HepG2 (cell line): ENCODE measurements around the gene UNC5CL.

Experiments
- CTCF ChIP-seq: sonication (generic); formaldehyde crosslinking; IDR thresholded peaks from 2 replicates; pipeline ENCODE4 v1.5.0; 2020; ENCODE audit warnings: mild to moderate bottlenecking, missing genetic modification reagents, moderate library complexity
- ELF3 ChIP-seq: IDR thresholded peaks from 2 replicates; pipeline ENCODE4 v1.6.1; 2016; ENCODE audit warnings: missing genetic modification reagents, missing compliant biosample characterization
- ESRRA ChIP-seq: sonication (generic); formaldehyde crosslinking; IDR thresholded peaks from 2 replicates; pipeline ENCODE4 v1.5.1; 2020; ENCODE audit warnings: mild to moderate bottlenecking, low read depth, missing genetic modification reagents
- LCORL ChIP-seq, 2 experiments: fragments of 450-650 bp in 1 of 2; sonication (generic) in 1 of 2; formaldehyde crosslinking in 1 of 2; IDR thresholded peaks; 2 replicates each; pipeline versions ENCODE4 v1.5.0 to v1.6.1; 2017 to 2020; ENCODE audit warnings: antibody characterized with exemption in 1 of 2, missing genetic modification reagents in 1 of 2
- POLR2A ChIP-seq, 2 experiments: IDR thresholded peaks; 2 replicates each; pipeline ENCODE4 v1.6.1; 2011; ENCODE audit warnings: low read depth in 2 of 2, low read length in 2 of 2, mild to moderate bottlenecking in 1 of 2, moderate library complexity in 1 of 2; ENCODE audit not compliant: insufficient read depth in 1 of 2
- REST ChIP-seq, 2 experiments: IDR thresholded peaks; 2 replicates each; pipeline ENCODE4 v1.6.1; 2011 to 2012; ENCODE audit warnings: low read length in 2 of 2, borderline replicate concordance in 1 of 2, low read depth in 1 of 2, mild to moderate bottlenecking in 1 of 2, moderate library complexity in 1 of 2
- SMYD3 ChIP-seq: sonication (generic); formaldehyde crosslinking; IDR thresholded peaks from 2 replicates; pipeline ENCODE4 v1.8.1; 2023; ENCODE audit warnings: mild to moderate bottlenecking, missing genetic modification reagents
- SUZ12 ChIP-seq: fragments of 150-350 bp; IDR thresholded peaks from 2 replicates; pipeline ENCODE4 v1.6.1; 2014; ENCODE audit warnings: low read depth, low read length
- ZBTB1 ChIP-seq: sonication (generic); formaldehyde crosslinking; IDR thresholded peaks from 2 replicates; pipeline ENCODE4 v1.4.0; 2020; ENCODE audit warnings: missing genetic modification reagents, borderline replicate concordance
- ZBTB7A ChIP-seq: sonication (generic); formaldehyde crosslinking; IDR thresholded peaks from 2 replicates; pipeline ENCODE4 v1.8.0; 2022; ENCODE audit warnings: mild to moderate bottlenecking, missing genetic modification reagents
- ZFP36 ChIP-seq: fragments of 150-350 bp; IDR thresholded peaks from 2 replicates; pipeline ENCODE4 v1.6.1; 2018; ENCODE audit warnings: borderline replicate concordance, low read length, low read depth; ENCODE audit not compliant: partially characterized antibody
- ZNF607 ChIP-seq: sonication (generic); formaldehyde crosslinking; IDR thresholded peaks from 2 replicates; pipeline ENCODE4 v1.5.1; 2020; ENCODE audit warnings: missing genetic modification reagents, mild to moderate bottlenecking, borderline replicate concordance

GRCh38 chr6:41083072-41083471 is 44.1 kb upstream of the UNC5CL start:
- TF ChIP-seq REST (IDR thresholded peaks at IDR 0.05; ENCODE audit: borderline replicate concordance in 1 of 2, low read depth in 1 of 2, low read length in 2 of 2): no peak
- TF ChIP-seq CTCF (CRISPR knock-in tag): no peak
- no peak for TF ChIP-seq LCORL (IDR thresholded peaks at IDR 0.05)
- TF ChIP-seq LCORL (CRISPR knock-in tag; IDR thresholded peaks at IDR 0.05): no peak
- no peak for TF ChIP-seq ESRRA (CRISPR knock-in tag)
- TF ChIP-seq POLR2A (IDR thresholded peaks at IDR 0.05; ENCODE audit: insufficient read depth in 1 of 2, low read depth in 2 of 2, low read length in 2 of 2): no peak
- no peak for TF ChIP-seq SMYD3
- no peak for TF ChIP-seq ZBTB7A (CRISPR knock-in tag)
- no peak for TF ChIP-seq ZNF607 (CRISPR knock-in tag)
- TF ChIP-seq ELF3 (CRISPR knock-in tag): no peak
- TF ChIP-seq SUZ12: no peak
- no peak for TF ChIP-seq ZFP36
- no peak for TF ChIP-seq ZBTB1 (CRISPR knock-in tag)
